A673 (cell line): ENCODE data around the gene HEXIM2. TPM values are rescaled to one million over a fixed set of nuclear protein-coding genes. Genes with fewer than 3 reads are reported as not detected.

Experiments
- BruUV-seq: library from RNA; stranded (reverse); fragments of 400-500 nt; replicated peaks from 2 replicates; lab custom pipeline; 2021; lab: Mats Ljungman, UMichigan
- CTCF ChIA-PET: fragments of 300-600 bp; sonication (Branson Sonifier 250); formaldehyde crosslinking; loops from one replicate; lab custom pipeline; 2022; ENCODE audit warnings: antibody characterized with exemption; lab: Charles Lee
- POLR2A ChIA-PET: fragments of 300-600 bp; sonication (Branson Sonifier 250); formaldehyde crosslinking; loops from one replicate; lab custom pipeline; 2022; ENCODE audit warnings: antibody characterized with exemption; ENCODE audit not compliant: low non-redundant PET; lab: Charles Lee
- DNase-seq: peaks from one replicate; pipeline ENCODE4 v3.0.0-alpha.2; 2015; ENCODE audit warnings: low spot score
- H3K27ac ChIP-seq: fragments of 200-600 bp; sonication (generic); 2 replicates; pipeline ENCODE4 v1.5.1; 2016; ENCODE audit warnings: mixed run types, low read depth, mild to moderate bottlenecking, mixed read lengths, antibody characterized with exemption, low read length; ENCODE audit not compliant: poor library complexity, severe bottlenecking
- H3K27me3 ChIP-seq: fragments of 200-600 bp; sonication (generic); replicated peaks from 2 replicates; pipeline ENCODE4 v1.6.1; 2017; ENCODE audit warnings: mixed run types, low read depth, mild to moderate bottlenecking, mixed read lengths, antibody characterized with exemption, low read length; ENCODE audit not compliant: insufficient read depth, poor library complexity
- H3K36me3 ChIP-seq: fragments of 200-600 bp; sonication (generic); 2 replicates; pipeline ENCODE4 v1.6.1; 2016; ENCODE audit warnings: mixed run types, mild to moderate bottlenecking, mixed read lengths, antibody characterized with exemption, low read length; ENCODE audit not compliant: insufficient read depth, poor library complexity, severe bottlenecking
- H3K4me1 ChIP-seq: fragments of 200-600 bp; sonication (generic); 2 replicates; pipeline ENCODE4 v1.6.1; 2017; ENCODE audit warnings: mixed run types, mild to moderate bottlenecking, mixed read lengths, antibody characterized with exemption, low read length; ENCODE audit not compliant: insufficient read depth, poor library complexity, severe bottlenecking
- H3K4me3 ChIP-seq: fragments of 200-600 bp; sonication (generic); 2 replicates; pipeline ENCODE4 v1.5.1; 2016; ENCODE audit warnings: low read depth, mixed run types, mild to moderate bottlenecking, mixed read lengths, low read length; ENCODE audit not compliant: poor library complexity, severe bottlenecking
- H3K9me3 ChIP-seq: fragments of 200-600 bp; sonication (generic); 2 replicates; pipeline ENCODE4 v1.6.1; 2016; ENCODE audit warnings: mixed run types, low read depth, mild to moderate bottlenecking, mixed read lengths, antibody characterized with exemption, low read length; ENCODE audit not compliant: poor library complexity, severe bottlenecking
- EZH2 ChIP-seq: fragments of 200-600 bp; sonication (generic); IDR thresholded peaks from 2 replicates; pipeline ENCODE4 v1.6.1; 2017; ENCODE audit warnings: borderline replicate concordance, low read depth, mild to moderate bottlenecking, mixed read lengths, antibody characterized with exemption, low read length; ENCODE audit not compliant: poor library complexity, severe bottlenecking
- intact Hi-C: fragments of 100-400 bp; cut with micrococcal nuclease; formaldehyde crosslinking; loops from one replicate; pipeline ENCODE4 v1.10.0; 2022; ENCODE audit not compliant: unreplicated experiment
- microRNA-seq: library from miRNA; unstranded; fragments of <30 nt; microRNA quantifications from one replicate; pipeline ENCODE4 v1.2.0, GENCODE V29; 2021
- total RNA-seq: library from RNA; stranded (reverse); gene quantifications from 2 replicates; pipeline ENCODE4 v1.2.3, GENCODE V29; 2021
- TF ChIP-seq, protein P1 (sequence below): fragments of 300-800, 200-600 bp; sonication (generic); conservative IDR thresholded peaks from 2 replicates; pipeline ENCODE4 v1.5.1; 2017; ENCODE audit warnings: low read depth, mild to moderate bottlenecking, antibody characterized with exemption, low read length, moderate library complexity, mixed read lengths

HEXIM2 gene
- total RNA-seq, 1 experiment from 2014 or later, result 4.8 TPM

- ChIA-PET CTCF (interaction anchor here (0.5 to 1.9 kb wide), 9 partner anchors 16 to 248 kb away, joined by 3 to 8 read pairs (median 4); partner anchors contain the start of gene ACBD4), POLR2A (no interaction called here)
- peaks cover 4% of the 10 kb centered on the region for H3K4me1 ChIP-seq
- BruUV-seq, result no TSS peak
- no peak overlapping the region for H3K27ac ChIP-seq
- H3K9me3 ChIP-seq, result no peaks in the 10 kb centered on the region
- TF ChIP-seq EZH2, result no peak
- TF ChIP-seq, protein P1, sequence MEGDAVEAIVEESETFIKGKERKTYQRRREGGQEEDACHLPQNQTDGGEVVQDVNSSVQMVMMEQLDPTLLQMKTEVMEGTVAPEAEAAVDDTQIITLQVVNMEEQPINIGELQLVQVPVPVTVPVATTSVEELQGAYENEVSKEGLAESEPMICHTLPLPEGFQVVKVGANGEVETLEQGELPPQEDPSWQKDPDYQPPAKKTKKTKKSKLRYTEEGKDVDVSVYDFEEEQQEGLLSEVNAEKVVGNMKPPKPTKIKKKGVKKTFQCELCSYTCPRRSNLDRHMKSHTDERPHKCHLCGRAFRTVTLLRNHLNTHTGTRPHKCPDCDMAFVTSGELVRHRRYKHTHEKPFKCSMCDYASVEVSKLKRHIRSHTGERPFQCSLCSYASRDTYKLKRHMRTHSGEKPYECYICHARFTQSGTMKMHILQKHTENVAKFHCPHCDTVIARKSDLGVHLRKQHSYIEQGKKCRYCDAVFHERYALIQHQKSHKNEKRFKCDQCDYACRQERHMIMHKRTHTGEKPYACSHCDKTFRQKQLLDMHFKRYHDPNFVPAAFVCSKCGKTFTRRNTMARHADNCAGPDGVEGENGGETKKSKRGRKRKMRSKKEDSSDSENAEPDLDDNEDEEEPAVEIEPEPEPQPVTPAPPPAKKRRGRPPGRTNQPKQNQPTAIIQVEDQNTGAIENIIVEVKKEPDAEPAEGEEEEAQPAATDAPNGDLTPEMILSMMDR, result peak; percentile 74
- no peak overlapping the region for H3K4me3 ChIP-seq
- peaks cover 4% of the 10 kb centered on the region for H3K27me3 ChIP-seq
- intact Hi-C loops, result loop anchor here (1.0 kb wide), 1 partner anchor 166 kb away; no protein-coding TSS in a partner anchor
- H3K36me3 ChIP-seq, result no peaks in the 10 kb centered on the region
- peak; percentile 79 for DNase-seq
These were observed 57.4 kb downstream of the HEXIM2 start for GRCh38 chr17:45218895-45219661.

Small RNA genes within 50 kb of the gene (microRNA-seq; reads per million reads assigned to microRNA genes)
- gene MIR6784, result not detected

Other genes starting within 250 kb of the HEXIM2 start
- not detected in 2 replicates for gene GFAP, start 246.4 kb upstream of the HEXIM2 start, total RNA-seq
- 49.4 and 54.3 TPM in 2 replicates for gene KIF18B, start 214.1 kb upstream of the HEXIM2 start, total RNA-seq
- gene C1QL1, start 193.6 kb upstream of the HEXIM2 start, total RNA-seq, result 8.6 and 10.8 TPM in 2 replicates
- gene DCAKD, start 110.2 kb upstream of the HEXIM2 start, total RNA-seq, result 19.1 and 21.8 TPM in 2 replicates
- gene NMT1, start 100.6 kb upstream of the HEXIM2 start, total RNA-seq, result 108 and 118 TPM in 2 replicates
- 12.0 and 18.5 TPM in 2 replicates for gene PLCD3, start 29.4 kb upstream of the HEXIM2 start, total RNA-seq
- 1.4 and 4.2 TPM in 2 replicates for gene ACBD4, start 26.2 kb upstream of the HEXIM2 start, total RNA-seq
- gene HEXIM1, start 13.4 kb upstream of the HEXIM2 start, total RNA-seq, result 21.2 and 22.1 TPM in 2 replicates
- gene FMNL1, start 60.0 kb downstream of the HEXIM2 start, total RNA-seq, result 1.0 and 1.4 TPM in 2 replicates
- 0.22 TPM in 1 of 2 replicates, not detected in the other for gene SPATA32, start 100.2 kb downstream of the HEXIM2 start, total RNA-seq
- gene MAP3K14, start 155.1 kb downstream of the HEXIM2 start, total RNA-seq, result 3.0 and 5.5 TPM in 2 replicates